ENCODE measurements around the gene FEN1.
A peak's percentile ranks its signal among the peaks of the same experiment; 100 is the strongest.

Gene FEN1

DNA sequence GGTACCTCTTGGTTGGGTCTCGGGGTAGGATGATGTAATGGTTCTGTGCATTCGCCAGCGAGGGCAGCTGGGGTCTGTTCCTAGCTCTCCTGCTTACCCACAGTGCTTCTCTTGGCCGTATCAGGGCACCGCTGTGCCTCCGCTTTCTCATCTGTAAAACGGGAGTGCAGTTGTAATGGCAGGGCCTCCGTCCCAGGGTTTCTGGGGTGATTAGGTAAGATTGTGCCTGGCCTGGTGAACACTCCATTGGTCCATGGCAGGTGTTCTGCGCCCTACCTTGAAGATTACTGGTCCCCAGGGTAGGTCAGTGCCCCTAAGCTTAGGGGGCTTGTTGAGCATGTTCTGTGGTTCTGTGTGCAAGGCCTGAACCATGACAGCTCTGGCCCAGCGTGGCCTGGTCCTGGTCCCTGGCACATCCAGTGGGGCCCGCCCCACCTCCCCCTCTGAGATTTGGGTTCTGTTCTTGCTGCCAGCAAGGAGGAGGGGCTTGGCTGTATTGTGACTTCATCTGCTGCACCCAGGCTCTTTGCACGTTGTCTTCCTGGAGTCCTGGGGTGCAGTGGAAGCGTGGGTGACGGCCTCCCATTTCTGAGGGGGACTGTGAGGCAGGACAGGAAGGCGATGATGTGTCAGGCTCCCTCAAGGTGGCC, 35.4 kb upstream of the FEN1 start:
- no peak for DNase-seq

DNA sequence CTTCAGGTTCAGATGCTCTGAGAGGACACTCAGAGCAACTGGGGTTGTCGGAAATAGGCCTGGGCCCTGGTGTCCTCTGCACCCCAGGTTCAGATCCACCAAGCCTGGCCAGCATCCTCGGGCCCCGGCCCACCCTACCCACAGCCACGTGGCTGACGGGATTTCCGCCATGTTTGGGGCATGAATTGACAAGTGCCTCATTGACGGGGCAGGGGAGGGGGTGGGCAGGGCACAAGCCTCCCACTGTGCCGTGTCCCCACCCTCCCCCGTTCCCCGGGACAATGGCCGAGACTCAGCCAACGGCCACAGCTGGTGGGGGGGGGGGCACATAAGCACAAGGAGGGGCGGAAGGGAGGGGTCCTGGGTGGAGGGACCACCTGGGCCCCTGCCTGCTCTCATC, 31.8 kb upstream of the FEN1 start:
- DNase-seq, result no peak

DNA sequence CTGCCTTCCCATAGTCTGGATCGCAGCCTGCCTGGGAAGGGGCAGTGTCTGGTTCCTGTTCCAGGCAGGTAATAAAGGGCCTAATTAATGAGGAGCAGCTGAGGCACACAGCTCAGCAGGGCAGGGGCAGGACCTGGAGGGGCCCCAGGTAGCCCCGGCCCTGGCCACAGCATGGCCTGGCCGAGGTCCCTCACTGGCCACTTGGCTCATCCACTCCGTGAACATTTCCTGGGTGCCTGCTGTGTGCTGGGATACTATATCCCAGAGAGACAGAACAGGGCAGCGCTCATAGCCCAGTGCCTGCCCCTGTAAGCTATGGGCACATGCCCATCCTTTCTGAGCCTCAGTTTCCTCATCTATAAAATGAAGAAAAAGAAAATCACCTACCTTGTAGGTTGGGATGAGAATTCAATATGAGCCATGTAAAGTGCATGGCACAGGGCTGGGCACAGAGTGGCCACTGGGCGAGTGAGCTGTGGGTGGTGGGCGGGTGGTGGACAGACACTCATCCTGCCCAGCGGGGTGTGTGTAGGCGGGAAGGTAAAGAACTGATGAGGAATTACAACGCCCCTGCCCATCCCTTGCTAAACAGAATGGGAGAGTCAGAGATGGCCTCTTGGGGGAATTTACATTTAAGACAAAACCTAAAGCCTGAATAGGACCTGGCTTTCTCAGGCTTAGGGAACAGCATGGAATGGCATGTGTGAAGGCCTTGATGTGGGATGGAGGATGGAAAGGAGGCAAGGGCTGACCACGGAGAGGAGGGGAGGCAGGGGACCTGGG, 31.1 kb upstream of the FEN1 start:
- DNase-seq, result no peak

DNA sequence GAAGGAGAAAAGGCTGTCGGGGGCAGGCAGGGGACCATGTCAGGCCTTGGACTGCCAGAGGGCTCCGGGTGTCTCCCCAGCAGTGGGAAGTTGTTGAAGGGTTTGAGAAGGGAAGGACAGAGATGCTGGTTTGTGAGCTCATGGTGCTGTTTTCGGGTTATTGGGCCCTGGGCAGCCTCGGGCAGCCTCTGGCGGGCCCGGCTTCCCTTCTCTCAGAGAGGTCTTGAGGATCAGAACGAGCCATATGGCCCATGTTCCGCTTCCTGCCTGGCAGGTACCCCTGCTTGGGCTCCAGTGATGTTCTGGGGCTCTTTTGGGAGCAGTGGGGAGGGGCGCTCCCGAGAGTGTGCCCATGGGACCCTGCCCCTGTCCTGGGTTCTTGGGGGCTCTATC, 30.5 kb upstream of the FEN1 start:
- no peak for DNase-seq

DNA sequence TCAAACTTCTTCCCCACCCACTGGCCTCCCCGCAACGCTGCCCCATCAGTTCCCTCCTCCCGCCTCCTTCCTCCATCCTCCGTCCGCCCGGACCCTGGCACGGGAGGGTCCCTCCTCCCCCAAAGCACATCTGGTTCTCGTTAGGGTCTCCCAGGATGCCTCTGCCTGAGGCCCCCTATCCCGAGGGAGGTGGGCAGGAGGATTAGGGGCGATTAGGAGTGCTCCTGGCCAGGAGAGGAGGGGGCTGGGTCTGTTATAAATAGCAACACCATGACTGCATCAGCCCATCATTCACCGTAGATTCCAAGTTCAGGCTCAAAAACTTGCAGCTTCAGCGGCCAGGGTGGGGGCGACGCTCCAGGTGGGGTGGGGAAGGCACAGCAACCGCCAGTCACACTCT, 29.9 kb upstream of the FEN1 start:
- DNase-seq, result no peak

DNA sequence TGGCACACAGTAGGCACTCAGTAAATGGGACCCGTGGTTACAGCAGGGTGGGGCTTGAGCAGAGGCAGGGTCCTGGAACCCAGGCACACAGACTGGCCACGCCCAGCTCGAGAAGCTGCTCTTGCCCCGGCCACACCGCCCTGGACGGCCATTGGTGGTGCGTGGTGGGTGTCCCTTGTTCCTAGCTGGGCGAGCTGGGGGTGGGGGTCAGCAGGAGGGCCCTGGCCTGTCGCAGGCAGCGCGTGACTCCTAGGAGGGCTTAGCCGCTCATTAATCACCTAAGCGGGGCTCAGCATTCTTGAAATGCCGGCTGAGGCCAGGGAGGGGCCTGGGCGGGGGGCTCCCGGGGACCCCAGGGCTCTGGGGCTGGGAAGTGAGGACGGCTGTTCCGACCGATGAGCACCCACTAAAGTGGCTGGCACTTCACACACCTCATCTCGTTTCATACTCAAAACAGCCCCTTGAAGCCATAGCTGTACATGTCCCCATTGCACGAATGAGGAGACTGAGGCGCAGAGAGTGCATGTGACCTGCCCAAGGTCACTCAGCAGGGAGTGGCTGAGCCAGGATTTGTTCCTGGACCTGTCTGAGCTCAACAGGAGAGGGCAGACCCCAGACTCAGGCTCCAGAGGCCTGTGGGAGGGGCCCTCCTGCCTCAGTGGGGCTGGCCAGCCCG, 28.6 kb upstream of the FEN1 start:
- DNase-seq, result no peak

DNA sequence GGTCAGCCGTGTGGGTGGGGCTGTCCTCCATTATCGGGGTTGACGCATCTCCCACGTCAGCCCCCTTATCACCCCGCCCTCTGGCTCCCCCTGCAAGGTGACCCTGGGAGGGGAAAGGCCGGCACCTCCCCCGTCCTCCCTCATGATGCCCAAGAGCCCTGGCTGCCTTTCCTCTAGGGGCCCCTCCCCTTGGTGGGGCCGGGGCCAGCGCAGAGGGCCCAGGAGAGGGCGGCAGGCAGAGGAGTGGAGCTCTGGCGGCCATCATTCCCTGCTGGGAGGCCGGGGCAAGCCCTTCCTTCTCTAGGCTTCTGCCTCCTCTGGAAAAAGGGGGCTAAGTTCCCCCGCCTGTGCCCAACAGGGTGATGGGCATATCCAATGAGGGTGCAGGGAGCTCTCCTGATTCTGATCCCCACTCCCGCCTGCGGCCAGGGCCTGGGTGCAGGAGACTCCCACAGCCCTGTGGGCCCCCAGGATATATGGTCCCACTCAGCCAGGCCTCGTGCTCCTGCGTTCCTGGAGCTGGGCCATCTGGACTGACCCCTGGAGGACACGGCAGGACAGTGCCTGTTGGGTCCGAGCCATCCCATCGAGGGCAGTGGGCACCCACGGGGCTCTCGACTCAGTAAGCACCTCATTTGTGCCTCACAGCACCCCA, 28.0 kb upstream of the FEN1 start:
- DNase-seq, result no peak

DNA sequence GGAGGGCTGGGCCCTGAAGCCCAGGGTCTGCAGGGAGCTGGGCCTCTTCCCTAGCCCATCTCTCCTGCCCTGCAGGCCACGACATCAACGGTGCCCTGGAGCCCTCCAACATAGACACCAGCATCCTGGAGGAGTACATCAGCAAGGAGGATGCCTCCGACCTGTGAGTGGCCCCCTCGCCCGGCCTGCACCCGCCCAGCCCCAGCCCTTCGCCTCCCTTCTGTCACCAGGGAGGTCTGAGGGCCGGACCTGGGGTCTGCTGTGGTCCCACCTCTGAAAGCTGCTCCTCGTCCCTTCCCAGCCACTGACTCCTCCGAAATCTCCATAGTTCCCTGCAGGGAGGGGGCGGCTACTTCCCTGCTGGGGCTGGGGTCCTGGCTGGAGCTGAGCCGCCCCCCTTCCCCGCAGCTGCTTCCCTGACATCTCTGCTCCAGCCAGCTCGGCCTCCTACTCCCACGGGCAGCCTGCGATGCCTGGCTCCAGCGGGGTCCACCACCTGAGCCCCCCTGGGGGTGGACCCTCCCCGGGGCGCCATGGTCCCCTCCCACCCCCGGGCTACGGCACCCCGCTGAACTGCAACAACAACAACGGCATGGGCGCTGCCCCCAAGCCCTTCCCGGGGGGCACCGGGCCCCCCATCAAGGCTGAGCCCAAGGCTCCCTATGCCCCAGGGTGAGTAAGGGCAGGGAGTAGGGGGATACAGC, 27.0 kb upstream of the FEN1 start:
- no peak for DNase-seq

DNA sequence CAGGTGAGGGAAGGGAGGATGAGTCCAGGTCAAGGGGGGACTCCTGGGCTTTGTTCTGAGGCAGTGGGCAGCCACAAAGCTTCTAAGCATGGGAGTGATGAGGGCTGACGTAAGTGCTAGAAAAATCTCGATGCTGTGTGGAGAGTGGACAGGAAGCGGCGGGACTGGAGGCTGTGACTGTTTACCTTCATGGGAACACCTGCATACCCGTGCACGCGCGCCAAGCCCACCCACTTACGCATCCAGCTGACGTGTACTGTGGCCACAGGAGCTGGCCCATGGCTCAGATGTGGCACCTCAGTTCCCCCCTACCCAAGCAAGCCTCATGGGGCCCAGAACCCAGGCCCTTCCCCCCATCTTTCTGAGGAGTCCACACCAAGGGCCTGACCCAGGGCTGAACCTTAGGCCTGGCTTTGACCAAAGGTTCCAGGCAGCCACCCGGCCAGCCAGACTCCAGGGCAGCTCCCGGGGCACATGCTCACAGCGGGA, 26.3 kb upstream of the FEN1 start:
- DNase-seq, result no peak

DNA sequence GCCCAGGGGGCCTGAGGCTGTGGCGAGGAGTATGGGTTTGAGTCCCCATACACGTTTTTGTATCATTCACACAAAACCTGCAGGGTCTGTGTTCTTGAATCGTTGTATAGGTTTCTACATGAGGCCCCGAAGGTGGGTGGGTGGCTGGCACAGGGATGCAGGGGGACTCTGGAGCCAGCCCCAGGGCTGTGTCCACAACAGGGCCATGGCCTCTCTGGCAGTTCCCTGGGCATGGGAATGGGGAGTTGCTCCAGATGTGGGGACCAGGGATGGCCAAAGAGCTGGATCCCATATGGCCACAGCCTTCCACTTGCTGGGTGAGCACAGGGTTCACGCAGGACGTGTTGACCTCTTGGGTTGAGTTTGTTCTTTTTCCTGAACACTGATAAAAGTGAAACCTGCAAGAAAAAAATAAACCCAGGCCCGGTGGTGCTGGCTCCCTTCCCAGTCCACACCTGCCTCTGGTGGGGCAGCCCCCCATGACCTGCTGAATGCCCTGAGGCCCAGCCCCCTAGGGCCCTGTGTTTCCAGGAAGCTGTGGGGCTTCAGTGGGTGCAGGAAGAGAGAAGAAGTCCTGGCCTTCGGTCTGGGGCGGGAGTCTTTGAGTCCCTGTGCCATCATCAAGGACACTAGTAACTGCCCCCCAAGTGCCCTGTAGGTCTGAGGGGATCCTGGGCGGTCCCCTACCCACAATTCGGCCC, 24.2 kb upstream of the FEN1 start:
- DNase-seq, result no peak

DNA sequence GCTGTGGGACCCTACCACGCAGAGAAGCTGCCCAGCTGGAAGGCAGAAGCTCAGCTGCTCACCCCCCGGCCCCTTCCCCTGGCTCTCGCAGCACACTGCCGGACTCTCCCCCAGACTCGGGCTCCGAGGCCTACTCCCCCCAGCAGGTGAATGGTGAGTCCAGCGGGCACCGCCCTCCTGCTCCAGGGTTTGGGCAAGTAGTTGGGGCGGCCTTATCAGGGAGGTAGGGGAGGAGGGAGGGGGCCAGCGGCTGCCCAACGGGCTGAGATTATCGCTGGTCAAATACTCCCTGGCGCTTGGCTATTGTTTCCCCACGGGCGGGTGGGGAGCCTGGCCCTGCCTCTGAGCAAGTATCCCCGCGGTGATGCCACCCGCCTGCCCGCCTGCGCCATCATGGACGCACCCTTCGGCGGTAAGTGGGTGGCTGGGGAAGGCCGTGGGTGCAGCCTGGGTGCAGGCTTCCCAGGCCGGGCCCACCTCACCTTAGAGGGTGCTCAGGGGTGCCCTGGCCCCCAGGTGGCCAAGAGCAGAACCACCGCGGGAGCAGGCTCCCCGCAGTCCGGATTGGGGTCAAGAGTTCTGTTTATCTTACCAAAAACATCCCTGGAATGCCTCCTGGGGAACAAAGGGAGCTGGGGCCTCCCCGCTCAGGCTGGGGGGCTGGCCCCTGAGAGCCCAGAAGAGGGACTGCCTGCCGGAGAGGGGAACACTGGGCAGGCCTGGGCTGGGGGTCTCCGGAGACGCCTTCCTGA, 23.4 kb upstream of the FEN1 start:
- peak; percentile 23 for DNase-seq

DNA sequence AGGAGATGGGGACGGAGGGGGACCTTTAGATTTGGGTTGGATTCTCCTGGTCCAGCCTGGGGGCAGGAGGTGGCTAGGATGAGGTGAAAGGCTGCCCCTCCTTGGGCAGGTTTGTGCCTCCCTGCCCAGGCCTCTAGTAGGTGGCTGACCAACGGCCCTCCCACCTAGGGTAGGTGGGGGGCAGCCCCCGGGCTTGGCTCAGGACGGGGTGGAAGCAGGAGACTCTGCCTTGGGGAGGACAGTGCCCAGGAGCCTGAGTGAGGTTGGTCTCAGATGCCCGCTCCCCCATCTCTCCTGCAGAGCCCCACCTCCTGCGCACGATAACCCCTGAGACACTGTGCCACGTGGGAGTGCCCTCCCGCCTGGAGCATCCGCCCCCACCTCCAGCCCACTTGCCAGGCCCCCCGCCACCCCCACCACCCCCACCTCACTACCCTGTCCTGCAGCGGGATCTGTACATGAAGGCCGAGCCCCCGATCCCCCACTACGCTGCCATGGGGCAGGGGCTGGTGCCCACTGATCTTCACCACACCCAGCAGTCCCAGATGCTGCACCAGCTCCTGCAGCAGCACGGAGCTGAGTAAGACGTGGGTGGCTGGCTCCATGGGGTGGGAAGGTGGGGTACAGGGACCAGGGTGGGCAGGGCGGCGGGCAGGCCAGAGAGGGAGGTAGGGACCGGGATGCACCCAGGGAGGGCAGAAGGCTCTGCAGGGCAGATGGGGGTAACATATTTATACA, 22.6 kb upstream of the FEN1 start:
- DNase-seq, result no peak

DNA sequence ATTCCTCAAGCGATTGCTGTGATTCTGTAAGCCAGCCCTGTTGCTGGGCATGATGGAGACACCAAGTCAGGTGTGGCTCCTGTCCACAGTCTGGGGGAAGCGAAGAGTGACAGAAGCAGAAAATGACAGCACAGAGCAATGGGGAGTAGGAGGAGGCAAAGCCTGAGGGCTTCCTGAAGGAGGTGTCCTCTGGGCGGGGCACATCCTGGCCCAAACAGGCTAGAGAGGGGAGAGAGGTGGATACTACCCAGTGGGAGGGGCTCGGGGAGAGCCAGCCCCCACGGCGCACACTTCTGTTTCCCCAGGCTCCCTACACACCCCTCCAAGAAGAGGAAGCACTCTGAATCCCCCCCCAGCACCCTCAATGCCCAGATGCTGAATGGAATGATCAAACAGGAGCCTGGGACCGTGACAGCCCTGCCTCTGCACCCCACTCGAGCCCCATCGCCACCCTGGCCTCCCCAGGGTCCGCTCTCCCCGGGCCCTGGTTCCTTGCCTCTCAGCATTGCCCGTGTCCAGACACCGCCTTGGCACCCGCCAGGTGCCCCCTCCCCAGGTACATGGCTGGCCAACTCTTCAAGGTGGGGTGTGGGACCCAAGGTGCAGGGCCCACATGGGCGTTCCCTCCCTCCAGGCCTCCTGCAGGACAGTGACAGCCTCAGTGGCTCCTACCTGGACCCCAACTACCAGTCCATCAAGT, 21.4 kb upstream of the FEN1 start:
- no peak for DNase-seq

DNA sequence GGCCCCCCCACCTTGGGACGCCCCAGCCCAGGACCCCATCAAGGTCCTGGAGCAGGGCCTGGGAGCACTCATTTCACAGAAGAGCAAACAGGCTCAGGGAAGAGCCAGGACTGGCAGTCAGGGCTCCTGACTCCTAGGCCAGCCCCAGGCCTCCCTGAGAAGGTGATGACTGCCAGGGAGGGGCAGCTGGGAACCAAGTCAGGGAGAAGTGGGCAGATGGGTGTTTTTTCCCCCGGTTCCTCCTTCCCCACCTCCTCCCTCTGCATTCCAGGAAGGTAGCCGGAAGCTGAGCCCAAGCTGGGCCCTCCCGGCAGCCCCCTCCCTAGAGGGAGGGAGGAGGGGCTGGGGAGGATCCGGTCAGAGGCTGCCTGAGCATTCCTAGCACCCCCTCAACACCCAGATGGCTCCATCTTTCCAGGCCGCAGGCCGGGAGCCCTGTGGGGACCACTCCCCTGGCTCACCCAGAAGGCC, 20.7 kb upstream of the FEN1 start:
- no peak for DNase-seq

DNA sequence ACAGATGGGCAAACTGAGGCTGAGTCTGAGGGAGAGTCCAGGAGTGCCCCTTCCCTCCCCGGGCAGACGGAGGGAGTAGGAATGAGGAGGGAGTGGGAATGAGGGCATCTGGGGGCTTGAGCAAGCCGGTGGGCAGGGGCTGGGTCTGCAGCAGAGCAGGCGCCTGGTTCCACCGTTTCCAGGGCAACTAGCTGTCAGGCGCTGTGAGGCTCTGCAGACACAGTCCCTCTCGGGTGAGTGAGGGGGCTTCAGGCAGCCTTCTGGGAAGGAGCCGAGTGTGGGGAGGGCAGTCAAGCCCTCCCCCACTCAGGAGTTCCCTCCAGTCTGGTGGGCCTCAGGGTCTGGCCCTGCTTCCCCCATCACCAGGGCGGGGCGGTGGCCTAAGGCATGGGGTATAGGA, 19.4 kb upstream of the FEN1 start:
- DNase-seq, result no peak

DNA sequence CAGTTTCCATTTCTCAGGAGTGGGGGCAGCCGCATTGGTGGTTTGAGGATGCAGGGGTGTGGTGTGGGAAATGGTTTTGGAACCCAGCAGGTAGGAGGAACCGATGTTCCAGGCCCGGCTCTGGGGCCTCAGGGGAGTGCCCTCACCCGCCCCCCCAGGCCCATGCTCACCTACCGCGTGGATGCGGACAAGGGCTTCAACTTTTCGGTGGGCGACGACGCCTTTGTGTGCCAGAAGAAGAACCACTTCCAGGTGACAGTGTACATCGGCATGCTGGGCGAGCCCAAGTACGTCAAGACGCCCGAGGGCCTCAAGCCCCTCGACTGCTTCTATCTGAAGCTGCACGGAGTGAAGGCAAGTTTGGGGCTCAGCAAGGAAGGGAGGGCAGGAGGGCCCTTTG, 18.9 kb upstream of the FEN1 start:
- no peak for DNase-seq

DNA sequence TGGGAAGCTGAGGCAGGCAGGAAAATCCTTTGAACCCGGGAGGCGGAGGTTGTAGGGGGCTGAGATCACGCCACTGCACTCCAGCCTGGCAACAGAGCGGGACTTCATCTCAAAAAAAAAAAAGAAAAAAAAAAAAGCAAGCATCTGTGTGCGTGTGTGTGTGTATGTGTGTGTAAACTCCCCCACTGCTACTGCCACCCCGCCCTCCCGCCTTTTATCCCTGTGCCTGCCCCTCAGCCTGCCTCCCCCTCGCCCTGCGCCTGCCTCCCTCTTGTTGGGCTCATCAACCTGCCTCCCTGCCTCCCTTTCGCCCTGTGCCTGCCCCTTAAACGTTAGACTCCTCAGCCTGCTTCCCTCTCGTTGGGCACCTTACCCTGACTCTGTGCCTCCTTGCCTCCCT, 18.3 kb upstream of the FEN1 start:
- DNase-seq, result no peak

DNA sequence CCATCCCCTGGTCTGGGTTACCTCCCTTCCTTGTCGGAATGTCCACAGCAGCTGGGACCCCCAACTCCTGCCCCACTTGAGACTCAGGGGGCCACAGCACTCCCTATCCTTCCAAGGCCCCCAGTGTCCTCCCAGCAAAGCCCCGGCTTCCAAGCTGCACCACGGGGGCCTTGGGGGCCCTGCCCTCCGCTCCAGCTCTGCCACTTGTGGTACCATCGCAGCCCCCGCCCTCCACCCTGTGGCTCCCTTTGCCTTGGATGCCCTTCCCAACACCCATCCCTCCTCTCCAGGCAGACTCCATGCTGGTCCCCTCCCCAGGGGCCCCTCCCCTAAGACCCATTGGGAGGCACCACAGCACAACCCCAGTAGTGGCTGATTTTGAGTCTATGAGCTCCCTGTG, 17.6 kb upstream of the FEN1 start:
- DNase-seq, result no peak

DNA sequence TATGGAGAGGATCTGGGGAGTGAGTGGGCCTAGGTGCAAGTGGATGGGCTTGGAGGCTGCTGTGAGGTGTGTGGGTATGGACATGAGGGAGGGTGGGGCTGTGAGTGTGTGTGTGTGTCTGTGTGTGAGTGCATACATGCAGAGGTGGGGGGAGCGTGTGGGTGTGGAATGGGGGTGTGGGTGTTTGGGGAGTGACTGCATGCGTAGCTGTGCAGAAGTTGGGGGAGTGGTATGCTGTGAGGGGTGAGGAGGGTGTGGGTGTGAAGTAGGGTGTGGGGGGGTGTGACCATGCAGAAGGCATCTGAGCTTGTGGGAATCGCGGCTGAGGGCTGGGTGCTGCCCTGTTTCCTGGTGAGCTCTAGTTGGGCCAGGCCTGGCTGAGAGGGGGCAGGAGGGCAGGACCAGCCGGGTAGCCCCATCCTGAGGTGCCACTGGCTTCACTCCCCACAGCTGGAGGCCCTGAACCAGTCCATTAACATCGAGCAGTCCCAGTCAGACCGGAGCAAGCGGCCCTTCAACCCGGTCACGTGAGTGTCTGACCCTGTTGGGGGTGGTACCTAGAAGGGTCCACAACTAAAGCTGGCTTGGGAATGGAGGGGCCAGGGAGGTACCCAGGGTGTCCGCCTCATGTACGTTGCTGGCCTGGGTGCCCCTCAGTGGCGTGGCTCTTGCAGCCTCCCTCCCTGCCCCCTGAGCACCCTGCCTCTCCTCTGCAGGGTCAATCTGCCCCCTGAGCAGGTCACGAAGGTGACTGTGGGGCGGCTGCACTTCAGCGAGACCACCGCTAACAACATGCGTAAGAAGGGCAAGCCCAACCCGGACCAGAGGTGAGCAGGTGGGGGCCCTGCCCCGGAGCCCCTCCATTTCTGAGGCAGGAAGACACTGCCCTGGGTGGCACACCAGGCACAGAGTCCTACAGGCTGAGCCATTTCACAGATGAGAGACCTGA, 16.8 kb upstream of the FEN1 start:
- DNase-seq, result no peak
